HepG2 (cell line): ENCODE measurements around the gene LAMA5. TPM values are rescaled to one million over a fixed set of nuclear protein-coding genes. Genes with fewer than 3 reads are reported as not detected.

Experiments
- AKNA ChIP-seq: sonication (generic); formaldehyde crosslinking; IDR thresholded peaks from 2 replicates; pipeline ENCODE4 v1.4.0; 2020; ENCODE audit warnings: missing genetic modification reagents, borderline replicate concordance
- GMEB1 ChIP-seq: sonication (generic); formaldehyde crosslinking; IDR thresholded peaks from 2 replicates; pipeline ENCODE4 v1.5.1; 2020; ENCODE audit warnings: missing genetic modification reagents, mild to moderate bottlenecking, borderline replicate concordance
- JUNB ChIP-seq: sonication (generic); formaldehyde crosslinking; IDR thresholded peaks from 2 replicates; pipeline ENCODE4 v1.8.0; 2022; ENCODE audit warnings: missing genetic modification reagents, mild to moderate bottlenecking, borderline replicate concordance
- KLF13 ChIP-seq: sonication (generic); formaldehyde crosslinking; IDR thresholded peaks from 2 replicates; pipeline ENCODE4 v1.4.0; 2020; ENCODE audit warnings: mild to moderate bottlenecking, missing genetic modification reagents
- NR0B2 ChIP-seq: sonication (generic); formaldehyde crosslinking; IDR thresholded peaks from 2 replicates; pipeline ENCODE4 v1.4.0; 2020; ENCODE audit warnings: mild to moderate bottlenecking, missing genetic modification reagents
- NR2C2 ChIP-seq: sonication (generic); formaldehyde crosslinking; IDR thresholded peaks from 2 replicates; pipeline ENCODE4 v1.4.0; 2020; ENCODE audit warnings: missing genetic modification reagents, mild to moderate bottlenecking, moderate library complexity, borderline replicate concordance
- PLSCR1 ChIP-seq: sonication (generic); formaldehyde crosslinking; IDR thresholded peaks from 2 replicates; pipeline ENCODE4 v1.5.0; 2020; ENCODE audit warnings: missing genetic modification reagents, mild to moderate bottlenecking, borderline replicate concordance
- REPIN1 ChIP-seq: sonication (generic); formaldehyde crosslinking; IDR thresholded peaks from 2 replicates; pipeline ENCODE4 v1.8.0; 2022; ENCODE audit warnings: missing genetic modification reagents, low read depth, mild to moderate bottlenecking, borderline replicate concordance
- SP140L ChIP-seq: sonication (generic); formaldehyde crosslinking; IDR thresholded peaks from 2 replicates; pipeline ENCODE4 v1.4.0; 2020; ENCODE audit warnings: missing genetic modification reagents, borderline replicate concordance
- STAT6 ChIP-seq: sonication (generic); formaldehyde crosslinking; IDR thresholded peaks from 2 replicates; pipeline ENCODE4 v1.4.0; 2020; ENCODE audit warnings: missing genetic modification reagents, mild to moderate bottlenecking, borderline replicate concordance
- TRAFD1 ChIP-seq: sonication (generic); formaldehyde crosslinking; IDR thresholded peaks from 2 replicates; pipeline ENCODE4 v1.5.1; 2020; ENCODE audit warnings: missing genetic modification reagents, mild to moderate bottlenecking, borderline replicate concordance
- ZNF17 ChIP-seq: sonication (generic); formaldehyde crosslinking; IDR thresholded peaks from 2 replicates; pipeline ENCODE4 v1.5.0; 2020; ENCODE audit warnings: mild to moderate bottlenecking, missing genetic modification reagents
- ZNF382 ChIP-seq: sonication (generic); formaldehyde crosslinking; IDR thresholded peaks from 2 replicates; pipeline ENCODE4 v1.5.0; 2020; ENCODE audit warnings: missing genetic modification reagents, mild to moderate bottlenecking, borderline replicate concordance
- ZNF432 ChIP-seq: sonication (generic); formaldehyde crosslinking; IDR thresholded peaks from 2 replicates; pipeline ENCODE4 v1.5.0; 2020; ENCODE audit warnings: missing genetic modification reagents, mild to moderate bottlenecking, borderline replicate concordance
- ZSCAN25 ChIP-seq: sonication (generic); formaldehyde crosslinking; IDR thresholded peaks from 2 replicates; pipeline ENCODE4 v1.8.0; 2022; ENCODE audit warnings: mild to moderate bottlenecking, missing genetic modification reagents
- polyA plus RNA-seq, 8 experiments: library from polyadenylated mRNA; depleted of rRNA in 3 of 8; stranded (reverse) in 7 of 8; unstranded in 1 of 8; fragments of >200 nt; fragmentation: Illumina TruSeq in 4 of 8; extraction: Trizol in 4 of 8; gene quantifications; 2 replicates each; pipeline versions ENCODE4 v1.2.1 to v1.2.3, GENCODE V29; 2011 to 2016; ENCODE audit warnings: low read depth in 4 of 8, missing spikeins in 1 of 8, mixed read lengths in 1 of 8; ENCODE audit not compliant: insufficient read depth in 1 of 8
- total RNA-seq, 5 experiments: library from RNA; depleted of rRNA; stranded (reverse); fragments of >200 nt; fragmentation: Illumina TruSeq; extraction: Trizol; gene quantifications; 2 replicates each; pipeline ENCODE4 v1.2.3, GENCODE V29; 2016; ENCODE audit warnings: low read depth in 1 of 5

Gene LAMA5
- total and polyA plus RNA-seq, 2 of the 13 experiments (the other 11 are each of a cell fraction or from before 2014, with no cell fraction given), result 21.0 to 44.7 TPM

- TF ChIP-seq PLSCR1 (CRISPR knock-in tag), result no peak
- no peak for TF ChIP-seq ZSCAN25
- TF ChIP-seq REPIN1, result 0 out of 2 replicates have a peak, but pooled peaks have one; percentile 61
- TF ChIP-seq KLF13 (CRISPR knock-in tag), result no peak
- no peak for TF ChIP-seq SP140L (CRISPR knock-in tag)
- no peak for TF ChIP-seq NR2C2 (CRISPR knock-in tag)
- no peak for TF ChIP-seq STAT6 (CRISPR knock-in tag)
- TF ChIP-seq ZNF432 (CRISPR knock-in tag), result peak; percentile 67; the same call in 1 of the 2 replicates
- TF ChIP-seq TRAFD1 (CRISPR knock-in tag), result no peak
- TF ChIP-seq JUNB, result no peak
- TF ChIP-seq GMEB1, result peak; percentile 24; the same call in 1 of the 2 replicates
- no peak for TF ChIP-seq ZNF17 (CRISPR knock-in tag)
- TF ChIP-seq ZNF382 (CRISPR knock-in tag), result no peak
- TF ChIP-seq NR0B2 (CRISPR knock-in tag), result peak; percentile 56; the same call in 1 of the 2 replicates
- TF ChIP-seq AKNA (CRISPR knock-in tag), result no peak
These were observed at the start of gene LAMA5 (continued) for GRCh38 chr20:62367136-62367632.
